ENCODE measurements around the gene CBX4. TPM values are rescaled to one million over a fixed set of nuclear protein-coding genes. Genes with fewer than 3 reads are reported as not detected.
A peak's percentile ranks its signal among the peaks of the same experiment; 100 is the strongest.

The CBX4 gene
- total RNA-seq, 6 experiments from 2014 or later = 18.2 to 20.2 (median 19.3) TPM

DNA sequence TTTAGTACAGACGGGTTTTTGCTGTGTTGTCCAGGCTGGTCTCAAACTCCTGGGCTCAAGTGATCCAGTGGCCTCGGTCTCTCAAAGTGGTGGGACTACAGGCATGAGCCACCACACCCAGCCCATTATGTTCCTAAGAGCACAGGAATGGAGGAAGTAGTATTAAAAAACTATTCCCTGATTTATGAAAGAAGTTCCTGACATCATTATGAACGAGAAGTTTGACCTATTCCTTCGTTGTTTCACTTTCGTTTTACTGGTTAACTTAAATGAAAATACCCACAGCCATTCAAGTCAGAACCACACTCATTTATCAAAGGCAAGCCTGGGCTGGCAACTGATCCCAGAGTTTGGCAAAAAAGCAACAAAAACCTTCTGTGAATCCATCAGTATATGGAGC lies 13.5 kb upstream of the CBX4 start:
- TF ChIP-seq, protein P1, sequence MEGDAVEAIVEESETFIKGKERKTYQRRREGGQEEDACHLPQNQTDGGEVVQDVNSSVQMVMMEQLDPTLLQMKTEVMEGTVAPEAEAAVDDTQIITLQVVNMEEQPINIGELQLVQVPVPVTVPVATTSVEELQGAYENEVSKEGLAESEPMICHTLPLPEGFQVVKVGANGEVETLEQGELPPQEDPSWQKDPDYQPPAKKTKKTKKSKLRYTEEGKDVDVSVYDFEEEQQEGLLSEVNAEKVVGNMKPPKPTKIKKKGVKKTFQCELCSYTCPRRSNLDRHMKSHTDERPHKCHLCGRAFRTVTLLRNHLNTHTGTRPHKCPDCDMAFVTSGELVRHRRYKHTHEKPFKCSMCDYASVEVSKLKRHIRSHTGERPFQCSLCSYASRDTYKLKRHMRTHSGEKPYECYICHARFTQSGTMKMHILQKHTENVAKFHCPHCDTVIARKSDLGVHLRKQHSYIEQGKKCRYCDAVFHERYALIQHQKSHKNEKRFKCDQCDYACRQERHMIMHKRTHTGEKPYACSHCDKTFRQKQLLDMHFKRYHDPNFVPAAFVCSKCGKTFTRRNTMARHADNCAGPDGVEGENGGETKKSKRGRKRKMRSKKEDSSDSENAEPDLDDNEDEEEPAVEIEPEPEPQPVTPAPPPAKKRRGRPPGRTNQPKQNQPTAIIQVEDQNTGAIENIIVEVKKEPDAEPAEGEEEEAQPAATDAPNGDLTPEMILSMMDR (IDR thresholded peaks at IDR 0.05) = no peak
- Mint-ChIP-seq H3K9me3 (no peaks in the 10 kb centered on the region), H3K27ac (peak overlapping the region; percentile 13; the same call in 1 of the 2 replicates), H3K4me3 (peak overlapping the region; percentile 61; the same call in 1 of the 2 replicates), H3K36me3 (ENCODE audit: low read depth) (no peaks in the 10 kb centered on the region), H3K4me1 (ENCODE audit: low read depth) (peaks cover 22% of the 10 kb centered on the region), H3K27me3 (ENCODE audit: insufficient read depth) (peaks cover 29% of the 10 kb centered on the region)
- no peak for DNase-seq

DNA sequence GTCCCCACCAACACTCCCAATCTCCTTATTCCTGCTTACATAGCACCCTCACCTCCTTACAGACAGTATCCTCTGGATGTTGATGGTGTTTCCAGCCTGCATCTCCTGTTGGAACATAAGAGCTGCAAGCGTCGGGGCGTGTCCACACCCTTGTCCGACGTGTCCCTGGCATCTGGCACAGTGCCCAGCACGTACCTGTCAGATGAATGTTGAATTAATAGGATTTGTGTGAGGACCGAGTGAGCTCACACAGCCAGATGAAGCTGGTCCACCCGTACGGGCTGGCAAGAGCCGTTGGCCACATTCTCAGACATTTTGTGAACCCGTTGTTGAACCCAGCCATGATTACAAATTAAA lies 12.2 kb upstream of the CBX4 start:
- H3K4me3 Mint-ChIP-seq = no peak overlapping the region
- no peaks in the 10 kb centered on the region for H3K9me3 Mint-ChIP-seq
- DNase-seq = no peak
- H3K27ac Mint-ChIP-seq = peak overlapping the region; percentile 49; the same call in 1 of the 2 replicates
- peaks cover 18% of the 10 kb centered on the region for H3K27me3 Mint-ChIP-seq (ENCODE audit: insufficient read depth)
- no peaks in the 10 kb centered on the region for H3K36me3 Mint-ChIP-seq (ENCODE audit: low read depth)
- TF ChIP-seq, protein P1 (IDR thresholded peaks at IDR 0.05) = no peak
- H3K4me1 Mint-ChIP-seq (ENCODE audit: low read depth) = peaks cover 22% of the 10 kb centered on the region

DNA sequence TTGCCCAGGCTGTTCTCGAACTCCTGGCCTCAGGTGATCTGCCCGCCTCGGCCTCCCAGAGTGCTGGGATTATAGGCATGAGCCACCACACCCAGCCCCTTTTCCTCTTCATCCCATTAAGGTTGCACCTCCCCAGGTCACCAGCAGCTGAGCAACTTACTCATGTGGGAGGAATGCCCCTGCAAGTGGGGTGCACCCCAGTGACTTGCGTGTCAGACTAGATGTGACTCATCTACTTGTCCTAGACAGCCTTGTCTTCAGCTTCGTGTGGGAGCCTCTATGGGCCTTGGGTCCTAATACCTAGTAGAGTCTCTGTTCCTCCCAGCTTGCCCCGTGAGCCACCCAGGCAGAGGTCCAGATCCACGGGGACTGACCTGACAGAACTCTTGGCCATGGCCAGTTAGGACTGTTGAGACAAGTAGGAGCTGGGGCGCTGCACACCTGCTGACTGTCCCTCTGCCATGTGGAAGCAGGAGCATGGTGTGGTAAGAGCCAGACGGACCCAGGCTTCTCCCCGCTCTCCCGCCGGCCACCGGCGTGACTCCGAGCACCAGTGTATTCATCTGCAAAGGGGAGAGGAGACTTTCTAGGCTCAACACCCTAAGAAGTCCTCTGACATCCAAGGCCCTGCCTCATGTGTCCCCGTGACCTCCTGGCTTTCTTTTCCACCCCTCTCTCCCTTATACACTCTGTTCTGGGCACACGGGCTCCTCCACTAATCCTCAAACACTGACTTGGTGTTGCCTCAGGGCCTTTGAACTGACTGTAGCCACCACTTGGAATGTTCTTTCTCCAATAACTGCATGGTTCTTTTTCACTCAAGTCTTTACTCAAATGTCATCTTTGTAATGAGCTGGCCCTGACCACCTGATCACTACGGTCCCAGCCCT lies 11.6 kb upstream of the CBX4 start:
- Mint-ChIP-seq H3K9me3 (no peaks in the 10 kb centered on the region), H3K4me1 (ENCODE audit: low read depth) (peaks cover 22% of the 10 kb centered on the region), H3K27me3 (ENCODE audit: insufficient read depth) (peaks cover 15% of the 10 kb centered on the region), H3K27ac (peak overlapping the region; percentile 49), H3K36me3 (ENCODE audit: low read depth) (no peaks in the 10 kb centered on the region), H3K4me3 (peak overlapping the region; percentile 56; the same call in 1 of the 2 replicates)
- DNase-seq = peak; percentile 90
- TF ChIP-seq, protein P1 (IDR thresholded peaks at IDR 0.05) = no peak

DNA sequence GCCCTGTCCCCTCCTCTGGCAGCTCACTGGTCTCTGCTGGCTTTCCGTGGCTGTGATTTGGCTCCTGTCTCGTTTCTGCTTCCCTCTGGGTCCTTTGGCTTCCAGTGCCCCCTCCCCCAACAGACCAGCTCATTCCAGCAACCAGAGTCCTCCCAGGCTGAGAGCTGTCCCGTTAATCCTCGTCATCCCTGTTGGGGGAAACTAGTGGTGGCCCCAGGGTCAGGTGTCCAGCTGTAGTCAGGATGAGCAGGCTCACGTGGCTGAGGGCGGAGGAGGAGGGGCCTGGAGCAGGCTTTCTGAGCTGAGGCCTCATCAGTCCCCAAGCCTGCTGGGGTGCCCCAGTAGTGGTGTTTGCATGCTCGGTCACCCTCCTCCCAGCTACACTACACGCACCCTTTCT lies 10.7 kb upstream of the CBX4 start:
- Mint-ChIP-seq H3K27me3 (ENCODE audit: insufficient read depth) (peaks cover 10% of the 10 kb centered on the region), H3K4me1 (ENCODE audit: low read depth) (peaks cover 31% of the 10 kb centered on the region), H3K9me3 (no peaks in the 10 kb centered on the region), H3K36me3 (ENCODE audit: low read depth) (no peaks in the 10 kb centered on the region), H3K27ac (no peak overlapping the region), H3K4me3 (no peak overlapping the region)
- TF ChIP-seq, protein P1 (IDR thresholded peaks at IDR 0.05) = no peak
- DNase-seq = no peak

DNA sequence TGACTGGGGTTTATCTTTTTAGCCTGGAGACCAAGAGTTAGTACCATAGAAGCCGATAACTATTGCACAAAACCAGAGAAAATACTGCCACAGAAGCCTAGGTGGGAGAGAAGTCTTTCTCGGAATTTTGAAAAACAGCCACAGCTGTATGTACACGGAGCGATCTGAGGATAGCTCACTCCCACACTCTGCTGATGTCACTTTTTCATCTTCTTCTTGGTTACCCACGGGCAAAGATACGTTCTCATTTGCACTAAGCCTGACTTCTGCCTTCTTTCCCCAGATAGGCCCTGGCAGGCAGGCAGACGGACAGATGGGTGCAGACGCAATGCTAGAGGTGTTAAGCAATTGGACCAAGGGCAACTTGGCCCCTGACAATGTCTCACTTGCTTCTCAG lies 9.1 kb upstream of the CBX4 start:
- DNase-seq = no peak
- Mint-ChIP-seq H3K27ac (no peak overlapping the region), H3K9me3 (no peaks in the 10 kb centered on the region), H3K4me1 (ENCODE audit: low read depth) (peaks cover 31% of the 10 kb centered on the region), H3K27me3 (ENCODE audit: insufficient read depth) (peaks cover 7% of the 10 kb centered on the region), H3K36me3 (ENCODE audit: low read depth) (no peaks in the 10 kb centered on the region), H3K4me3 (no peak overlapping the region)
- TF ChIP-seq, protein P1 (IDR thresholded peaks at IDR 0.05) = no peak

Measured in HFFc6 (cell line).